Measurements from ENCODE around the gene LSS.

- TF ChIP-seq, protein P1, sequence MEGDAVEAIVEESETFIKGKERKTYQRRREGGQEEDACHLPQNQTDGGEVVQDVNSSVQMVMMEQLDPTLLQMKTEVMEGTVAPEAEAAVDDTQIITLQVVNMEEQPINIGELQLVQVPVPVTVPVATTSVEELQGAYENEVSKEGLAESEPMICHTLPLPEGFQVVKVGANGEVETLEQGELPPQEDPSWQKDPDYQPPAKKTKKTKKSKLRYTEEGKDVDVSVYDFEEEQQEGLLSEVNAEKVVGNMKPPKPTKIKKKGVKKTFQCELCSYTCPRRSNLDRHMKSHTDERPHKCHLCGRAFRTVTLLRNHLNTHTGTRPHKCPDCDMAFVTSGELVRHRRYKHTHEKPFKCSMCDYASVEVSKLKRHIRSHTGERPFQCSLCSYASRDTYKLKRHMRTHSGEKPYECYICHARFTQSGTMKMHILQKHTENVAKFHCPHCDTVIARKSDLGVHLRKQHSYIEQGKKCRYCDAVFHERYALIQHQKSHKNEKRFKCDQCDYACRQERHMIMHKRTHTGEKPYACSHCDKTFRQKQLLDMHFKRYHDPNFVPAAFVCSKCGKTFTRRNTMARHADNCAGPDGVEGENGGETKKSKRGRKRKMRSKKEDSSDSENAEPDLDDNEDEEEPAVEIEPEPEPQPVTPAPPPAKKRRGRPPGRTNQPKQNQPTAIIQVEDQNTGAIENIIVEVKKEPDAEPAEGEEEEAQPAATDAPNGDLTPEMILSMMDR (IDR thresholded peaks at IDR 0.05): no peak
- TF ChIP-seq EZH2 (IDR thresholded peaks at IDR 0.05): no peak
Measured at GRCh38 chr21:46157987-46158451, 70.6 kb downstream of the LSS start.

Measured in neural progenitor cell (in vitro differentiated cells).